RWPE2 (cell line): ENCODE data around the gene ARSG.

Source experiments
- ATAC-seq: fragments of 200-7000 bp; cut with Tn5 transposase; 3 replicates; pipeline ENCODE4 v1.9.1; 2021; ENCODE audit warnings: low read depth
- DNase-seq: peaks from one replicate; pipeline ENCODE4 v3.0.0-alpha.2; 2020; ENCODE audit warnings: low spot score
- H3K27ac ChIP-seq: fragments of 450-650 bp; 2 replicates; pipeline ENCODE4 v1.5.1; 2017; ENCODE audit warnings: mild to moderate bottlenecking; ENCODE audit not compliant: poor library complexity, severe bottlenecking
- H3K27me3 ChIP-seq: fragments of 250-450 bp; sonication (Bioruptor Pico); 2 replicates; pipeline ENCODE4 v1.5.1; 2021; ENCODE audit warnings: mild to moderate bottlenecking, moderate library complexity; ENCODE audit not compliant: insufficient read depth, poor library complexity, severe bottlenecking
- H3K36me3 ChIP-seq: fragments of 250-450 bp; sonication (Bioruptor Pico); 2 replicates; pipeline ENCODE4 v1.5.1; 2020; ENCODE audit warnings: low read depth, mild to moderate bottlenecking, moderate library complexity
- H3K4me1 ChIP-seq: fragments of 250-450 bp; sonication (Bioruptor Pico); 2 replicates; pipeline ENCODE4 v1.5.1; 2021; ENCODE audit warnings: mild to moderate bottlenecking, moderate library complexity; ENCODE audit not compliant: insufficient read depth, poor library complexity, severe bottlenecking
- H3K4me3 ChIP-seq: fragments of 250-450 bp; sonication (Bioruptor Pico); 2 replicates; pipeline ENCODE4 v1.5.1; 2021; ENCODE audit warnings: mild to moderate bottlenecking, moderate library complexity; ENCODE audit not compliant: severe bottlenecking
- H3K9me3 ChIP-seq: fragments of 250-450 bp; sonication (Bioruptor Pico); 2 replicates; pipeline ENCODE4 v1.5.1; 2021; ENCODE audit warnings: mild to moderate bottlenecking, moderate library complexity; ENCODE audit not compliant: severe bottlenecking
- CTCF ChIP-seq: fragments of 450-650 bp; IDR thresholded peaks from one replicate; pipeline ENCODE4 v1.5.1; 2017; ENCODE audit warnings: mild to moderate bottlenecking, moderate library complexity; ENCODE audit not compliant: poor library complexity, severe bottlenecking

The ARSG gene

GRCh38 chr17:68290955-68291835 is at the start of gene ARSG, which contains the start of gene SLC16A6:
Gene ARSG, plus strand, starts transcription at chr17:68291495. Its CDS starts 15,999 bp downstream, at chr17:68307494.
Gene SLC16A6, minus strand, starts transcription at chr17:68291127. Its CDS starts 12,807 bp downstream, at chr17:68278320.
- peak within 1 kb of the TSS; percentile 55 for H3K4me3 ChIP-seq
- H3K4me1 ChIP-seq, result no peaks in the 10 kb centered on the region
- no peak within 1 kb of the TSS for H3K27ac ChIP-seq
- H3K27me3 ChIP-seq, result peaks cover 41% of the 10 kb centered on the region
- H3K9me3 ChIP-seq, result no peaks in the 10 kb centered on the region
- no peaks in the 10 kb centered on the region for H3K36me3 ChIP-seq
- DNase-seq (no peak), ATAC-seq (peak; percentile 54)
- TF ChIP-seq CTCF, result no peak

GRCh38 chr17:68246271-68247028 is 44.8 kb upstream of the ARSG start:
- DNase-seq (no peak), ATAC-seq (no peak)
- peaks cover 16% of the 10 kb centered on the region for H3K36me3 ChIP-seq
- no peak for TF ChIP-seq CTCF
- H3K27ac ChIP-seq, result no peak overlapping the region
- no peaks in the 10 kb centered on the region for H3K27me3 ChIP-seq
- peaks cover 4% of the 10 kb centered on the region for H3K4me1 ChIP-seq
- H3K4me3 ChIP-seq, result no peak overlapping the region
- H3K9me3 ChIP-seq, result no peaks in the 10 kb centered on the region

- peak; percentile 88 for DNase-seq
- no peaks in the 10 kb centered on the region for H3K27me3 ChIP-seq
- H3K27ac ChIP-seq, result peak within 1 kb of the TSS; percentile 57
- peak; percentile 97 for ATAC-seq
- TF ChIP-seq CTCF, result no peak
- H3K9me3 ChIP-seq, result no peaks in the 10 kb centered on the region
- peak within 1 kb of the TSS; percentile 77 for H3K4me3 ChIP-seq
- H3K4me1 ChIP-seq, result peaks cover 4% of the 10 kb centered on the region
- H3K36me3 ChIP-seq, result peaks cover 25% of the 10 kb centered on the region
Observed at GRCh38 chr17:68247445-68248198, 43.7 kb upstream of the ARSG start, which contains the start of gene AMZ2. Gene AMZ2, plus strand, starts transcription at chr17:68248043. Its CDS starts 2,145 bp downstream, at chr17:68250188.

GRCh38 chr17:68248199-68248825 is 43.0 kb upstream of the ARSG start:
- H3K36me3 ChIP-seq, result peaks cover 32% of the 10 kb centered on the region
- ATAC-seq (peak; percentile 43), DNase-seq (no peak)
- H3K4me1 ChIP-seq, result peaks cover 4% of the 10 kb centered on the region
- peak overlapping the region; percentile 77 for H3K4me3 ChIP-seq
- no peaks in the 10 kb centered on the region for H3K27me3 ChIP-seq
- H3K27ac ChIP-seq, result peak overlapping the region; percentile 57
- no peaks in the 10 kb centered on the region for H3K9me3 ChIP-seq
- TF ChIP-seq CTCF, result no peak
